ENCODE data around the gene PADI2. TPM values are rescaled to one million over a fixed set of nuclear protein-coding genes. Genes with fewer than 3 reads are reported as not detected.

The PADI2 gene
- total and polyA plus RNA-seq, 2 of the 8 experiments (the other 6 are each of a cell fraction or from before 2014, with no cell fraction given): 1.6 to 7.5 TPM

- TF ChIP-seq ATF2 (IDR thresholded peaks at IDR 0.05; ENCODE audit: low read length) (no peak), GABPA (IDR thresholded peaks at IDR 0.05; ENCODE audit: borderline replicate concordance, insufficient read depth, low read length) (no peak)
Measured at GRCh38 chr1:17134034-17134433, 14.8 kb upstream of the PADI2 start (continued).
